ENCODE results near the gene SLC25A43. TPM values are rescaled to one million over a fixed set of nuclear protein-coding genes. Genes with fewer than 3 reads are reported as not detected.
A peak's percentile ranks its signal among the peaks of the same experiment; 100 is the strongest.

The SLC25A43 gene
- total RNA-seq, 1 donor from 2014 or later: 6.1 TPM

- no peak overlapping the region for H3K27ac Mint-ChIP-seq (ENCODE audit: unreplicated experiment)
- H3K9me3 Mint-ChIP-seq: no peaks in the 10 kb centered on the region
- DNase-seq (ENCODE audit: low read depth, low spot score): no peak
- no peak for TF ChIP-seq CTCF (conservative IDR thresholded peaks at IDR 0.05)
- peaks cover 16% of the 10 kb centered on the region for H3K4me1 Mint-ChIP-seq
- H3K4me3 Mint-ChIP-seq: no peak overlapping the region
- H3K27me3 Mint-ChIP-seq (ENCODE audit: low read depth): no peaks in the 10 kb centered on the region
- H3K36me3 Mint-ChIP-seq (ENCODE audit: low read depth): no peaks in the 10 kb centered on the region
Measured at GRCh38 chrX:119500061-119500800, 101.1 kb downstream of the SLC25A43 start.

- TF ChIP-seq CTCF (conservative IDR thresholded peaks at IDR 0.05): no peak
- H3K36me3 Mint-ChIP-seq (ENCODE audit: low read depth): no peaks in the 10 kb centered on the region
- no peaks in the 10 kb centered on the region for H3K9me3 Mint-ChIP-seq
- no peak overlapping the region for H3K4me3 Mint-ChIP-seq
- H3K27ac Mint-ChIP-seq (ENCODE audit: unreplicated experiment): no peak overlapping the region
- H3K4me1 Mint-ChIP-seq: peaks cover 6% of the 10 kb centered on the region
- H3K27me3 Mint-ChIP-seq (ENCODE audit: low read depth): no peaks in the 10 kb centered on the region
- no peak for DNase-seq (ENCODE audit: low read depth, low spot score)
Measured at GRCh38 chrX:119501511-119502148, 102.5 kb downstream of the SLC25A43 start.

- no peak for DNase-seq (ENCODE audit: low read depth, low spot score)
- Mint-ChIP-seq H3K9me3 (no peaks in the 10 kb centered on the region), H3K4me3 (no peak overlapping the region), H3K36me3 (ENCODE audit: low read depth) (no peaks in the 10 kb centered on the region), H3K27me3 (ENCODE audit: low read depth) (no peaks in the 10 kb centered on the region), H3K27ac (ENCODE audit: unreplicated experiment) (peak overlapping the region; percentile 35), H3K4me1 (peaks cover 6% of the 10 kb centered on the region)
- no peak for TF ChIP-seq CTCF (conservative IDR thresholded peaks at IDR 0.05)
Measured at GRCh38 chrX:119502727-119503483, 103.8 kb downstream of the SLC25A43 start.

GRCh38 chrX:119503484-119503861 lies 104.3 kb downstream of the SLC25A43 start:
- Mint-ChIP-seq H3K27ac (ENCODE audit: unreplicated experiment) (peak overlapping the region; percentile 6), H3K36me3 (ENCODE audit: low read depth) (no peaks in the 10 kb centered on the region), H3K9me3 (no peaks in the 10 kb centered on the region), H3K27me3 (ENCODE audit: low read depth) (no peaks in the 10 kb centered on the region), H3K4me3 (no peak overlapping the region), H3K4me1 (peaks cover 6% of the 10 kb centered on the region)
- no peak for TF ChIP-seq CTCF (conservative IDR thresholded peaks at IDR 0.05)
- no peak for DNase-seq (ENCODE audit: low read depth, low spot score)

Other genes starting within 250 kb of the SLC25A43 start
- gene PGRMC1, start 163.1 kb upstream of the SLC25A43 start, total RNA-seq: 202 and 210 TPM in 2 replicates
- gene SLC25A5, start 69.1 kb downstream of the SLC25A43 start, total RNA-seq: 403 and 406 TPM in 2 replicates
- 24.5 and 26.8 TPM in 2 replicates for gene STEEP1, start 166.1 kb downstream of the SLC25A43 start, total RNA-seq
- gene UBE2A, start 175.2 kb downstream of the SLC25A43 start, total RNA-seq: 43.5 and 45.4 TPM in 2 replicates
- 13.6 and 13.9 TPM in 2 replicates for gene NKRF, start 207.1 kb downstream of the SLC25A43 start, total RNA-seq